HEK293T (cell line): Measurements from ENCODE around the gene LRBA.
"Not testable (repeated sequence)": the region's sequence is repeated elsewhere in the genome, so short reads cannot be mapped to it uniquely, and the experiment has no call there.

Source experiments
- CTCF ChIA-PET: fragments of 350-600 bp; formaldehyde crosslinking; extraction: SDS; loops from one replicate; lab custom pipeline; 2021; ENCODE audit warnings: antibody characterized with exemption, inconsistent platforms; lab: Yijun Ruan, JAX
- POLR2A ChIA-PET: fragments of 350-600 bp; formaldehyde crosslinking; extraction: SDS; loops from one replicate; lab custom pipeline; 2020; ENCODE audit warnings: antibody characterized with exemption, inconsistent platforms; lab: Yijun Ruan, JAX
- DNase-seq: peaks from one replicate; pipeline ENCODE4 v3.0.0; 2012; ENCODE audit warnings: mixed read lengths; ENCODE audit errors: extremely low spot score
- ARNT ChIP-seq: fragments of 450-650 bp; IDR thresholded peaks from 2 replicates; pipeline ENCODE4 v1.6.1; 2017; ENCODE audit warnings: mild to moderate bottlenecking
- BHLHE40 ChIP-seq: fragments of 450-650 bp; IDR thresholded peaks from 2 replicates; pipeline ENCODE4 v1.6.1; 2016; ENCODE audit warnings: mild to moderate bottlenecking, moderate library complexity, borderline replicate concordance
- CTBP1 ChIP-seq: fragments of 450-650 bp; IDR thresholded peaks from 2 replicates; pipeline ENCODE4 v1.6.1; 2016; ENCODE audit warnings: borderline replicate concordance
- ELF4 ChIP-seq: fragments of 450-650 bp; IDR thresholded peaks from 2 replicates; pipeline ENCODE4 v1.6.1; 2017; ENCODE audit warnings: antibody characterized with exemption
- FOXA1 ChIP-seq: fragments of 450-650 bp; IDR thresholded peaks from 2 replicates; pipeline ENCODE4 v1.6.1; 2016; ENCODE audit warnings: mild to moderate bottlenecking
- FOXK2 ChIP-seq: fragments of 450-650 bp; IDR thresholded peaks from 2 replicates; pipeline ENCODE4 v1.6.1; 2016; ENCODE audit warnings: mild to moderate bottlenecking
- FOXM1 ChIP-seq: fragments of 450-650 bp; IDR thresholded peaks from 2 replicates; pipeline ENCODE4 v1.6.1; 2017; ENCODE audit warnings: mild to moderate bottlenecking, borderline replicate concordance
- HDGF ChIP-seq: fragments of 450-650 bp; IDR thresholded peaks from 2 replicates; pipeline ENCODE4 v1.6.1; 2017; ENCODE audit warnings: antibody characterized with exemption, borderline replicate concordance
- L3MBTL2 ChIP-seq: fragments of 450-650 bp; conservative IDR thresholded peaks from 2 replicates; pipeline ENCODE4 v1.6.1; 2016; ENCODE audit warnings: mild to moderate bottlenecking
- LEF1 ChIP-seq: fragments of 450-650 bp; IDR thresholded peaks from 2 replicates; pipeline ENCODE4 v1.6.1; 2017; ENCODE audit warnings: mild to moderate bottlenecking, borderline replicate concordance
- NFRKB ChIP-seq: fragments of 450-650 bp; IDR thresholded peaks from 2 replicates; pipeline ENCODE4 v1.6.1; 2016; ENCODE audit warnings: mild to moderate bottlenecking, moderate library complexity
- PKNOX1 ChIP-seq: fragments of 450-650 bp; IDR thresholded peaks from 2 replicates; pipeline ENCODE4 v1.6.1; 2016
- SP1 ChIP-seq: fragments of 450-650 bp; IDR thresholded peaks from 2 replicates; pipeline ENCODE4 v1.6.1; 2017
- SUZ12 ChIP-seq: fragments of 450-650 bp; IDR thresholded peaks from 2 replicates; pipeline ENCODE4 v1.6.1; 2016; ENCODE audit warnings: mild to moderate bottlenecking
- TARDBP ChIP-seq: fragments of 450-650 bp; IDR thresholded peaks from 2 replicates; pipeline ENCODE4 v1.6.1; 2016
- ZNF384 ChIP-seq: fragments of 450-650 bp; IDR thresholded peaks from 2 replicates; pipeline ENCODE4 v1.6.1; 2016

The LRBA gene

GRCh38 chr4:150997141-150997540 lies 17.9 kb downstream of the LRBA start:
- ChIA-PET CTCF (no interaction called here), POLR2A (no interaction called here)
- DNase-seq: no peak
- no peak for TF ChIP-seq NFRKB
- TF ChIP-seq BHLHE40: no peak
- TF ChIP-seq PKNOX1: no peak
- no peak for TF ChIP-seq SUZ12
- no peak for TF ChIP-seq FOXA1
- no peak for TF ChIP-seq L3MBTL2
- TF ChIP-seq LEF1: no peak
- no peak for TF ChIP-seq TARDBP
- TF ChIP-seq HDGF: no peak
- no peak for TF ChIP-seq ELF4
- TF ChIP-seq CTBP1: no peak
- no peak for TF ChIP-seq ZNF384
- TF ChIP-seq FOXM1: no peak
- no peak for TF ChIP-seq ARNT
- TF ChIP-seq FOXK2: no peak
- TF ChIP-seq SP1: no peak

- POLR2A ChIA-PET: no interaction called here
- CTCF ChIA-PET: no interaction called here
- TF ChIP-seq L3MBTL2 (no peak), CTBP1 (no peak), FOXK2 (no peak), SP1 (no peak), FOXM1 (no peak), HDGF (no peak), ELF4 (no peak), FOXA1 (no peak), ZNF384 (no peak), SUZ12 (no peak), ARNT (no peak), BHLHE40 (no peak), LEF1 (no peak), PKNOX1 (no peak), TARDBP (no peak), NFRKB (no peak)
- no peak for DNase-seq
These were observed 20.4 kb downstream of the LRBA start for GRCh38 chr4:150994721-150995120.

- CTCF ChIA-PET, POLR2A ChIA-PET, DNase-seq: not testable (repeated sequence)
These were observed 21.5 kb downstream of the LRBA start for GRCh38 chr4:150993577-150993976.

GRCh38 chr4:150990993-150991392 lies 24.1 kb downstream of the LRBA start:
- no peak for TF ChIP-seq TARDBP
- TF ChIP-seq FOXM1: no peak
- TF ChIP-seq L3MBTL2: no peak
- no peak for TF ChIP-seq CTBP1
- no peak for TF ChIP-seq HDGF
- no peak for TF ChIP-seq ZNF384
- ChIA-PET POLR2A (no interaction called here), CTCF (interaction anchor here (0.7 kb wide), 1 partner anchor 545 kb away, joined by 7 read pairs; no protein-coding TSS in a partner anchor)
- DNase-seq: no peak

- ChIA-PET CTCF (interaction anchor here (0.7 kb wide), 1 partner anchor 544 kb away, joined by 7 read pairs; no protein-coding TSS in a partner anchor), POLR2A (no interaction called here)
- DNase-seq: no peak
- no peak for TF ChIP-seq FOXA1
- TF ChIP-seq ARNT: no peak
- no peak for TF ChIP-seq SUZ12
- TF ChIP-seq HDGF: no peak
- TF ChIP-seq ELF4: no peak
- TF ChIP-seq SP1: no peak
- no peak for TF ChIP-seq TARDBP
- TF ChIP-seq L3MBTL2: no peak
- no peak for TF ChIP-seq PKNOX1
- TF ChIP-seq BHLHE40: no peak
- no peak for TF ChIP-seq LEF1
- TF ChIP-seq FOXK2: no peak
- TF ChIP-seq FOXM1: no peak
- no peak for TF ChIP-seq CTBP1
- TF ChIP-seq ZNF384: no peak
- no peak for TF ChIP-seq NFRKB
These were observed 24.8 kb downstream of the LRBA start for GRCh38 chr4:150990250-150990649.

- CTCF ChIA-PET: no interaction called here
- TF ChIP-seq FOXK2 (no peak), LEF1 (no peak), PKNOX1 (no peak)
- no peak for DNase-seq
- POLR2A ChIA-PET: no interaction called here
These were observed 26.8 kb downstream of the LRBA start for GRCh38 chr4:150988238-150988637.
